GM12878 (cell line): Measurements from ENCODE around the gene FZD8.

Experiments used
- CTCF ChIP-seq, 3 experiments: IDR thresholded peaks in 2 of 3; conservative IDR thresholded peaks in 1 of 3; 2 replicates each; pipeline ENCODE4 v1.5.1; 2011; ENCODE audit warnings: low read depth in 3 of 3, low read length in 3 of 3, mild to moderate bottlenecking in 3 of 3, control low read depth in 2 of 3, moderate library complexity in 2 of 3, inconsistent platforms in 1 of 3, mixed read lengths in 1 of 3; ENCODE audit not compliant: control insufficient read depth in 2 of 3, insufficient read depth in 1 of 3; ENCODE audit errors: extremely low read depth in 1 of 3
- POLR2AphosphoS5 ChIP-seq: IDR thresholded peaks from 2 replicates; pipeline ENCODE4 v1.6.1; 2011; ENCODE audit warnings: mild to moderate bottlenecking, low read length, inconsistent platforms
- SIN3A ChIP-seq: IDR thresholded peaks from 2 replicates; pipeline ENCODE4 v1.6.1; 2012; ENCODE audit warnings: low read depth, low read length, improper control_type of control experiment
- SMC3 ChIP-seq: IDR thresholded peaks from 2 replicates; pipeline ENCODE4 v1.6.1; 2011; ENCODE audit warnings: low read length, improper control_type of control experiment, borderline replicate concordance
- ZZZ3 ChIP-seq: IDR thresholded peaks from 2 replicates; pipeline ENCODE4 v1.6.1; 2011; ENCODE audit warnings: low read depth; ENCODE audit not compliant: control insufficient read depth, insufficient read length

DNA sequence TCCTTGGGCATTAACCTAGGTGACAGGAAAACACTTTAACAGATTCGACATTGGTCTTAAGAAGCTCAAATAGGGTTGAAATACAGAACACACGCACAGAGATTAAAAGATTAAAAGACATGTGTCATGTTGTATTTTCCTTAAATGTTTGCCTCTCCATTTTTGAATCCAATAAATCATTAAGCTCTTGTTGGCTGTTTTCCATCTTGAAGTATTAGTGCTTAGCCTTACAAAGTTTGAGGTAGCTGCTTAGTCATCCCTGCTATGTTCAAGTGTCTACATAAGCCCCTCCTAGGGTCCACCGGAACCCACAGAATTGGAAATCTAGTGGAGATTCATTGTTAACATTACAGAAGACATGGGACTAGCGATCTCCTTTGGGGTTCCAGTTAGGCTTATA is 49.7 kb downstream of the FZD8 start:
- TF ChIP-seq CTCF (IDR thresholded peaks at IDR 0.05 in 2 of 3, conservative IDR thresholded peaks at IDR 0.05 in 1 of 3; ENCODE audit: control insufficient read depth in 2 of 3, extremely low read depth in 1 of 3, insufficient read depth in 1 of 3, low read depth in 3 of 3, low read length in 3 of 3) (no peak), POLR2AphosphoS5 (no peak), SIN3A (no peak), ZZZ3 (no peak), SMC3 (no peak)
